ENCODE measurements around the gene ARHGAP8. TPM values are rescaled to one million over a fixed set of nuclear protein-coding genes. Genes with fewer than 3 reads are reported as not detected.

Gene ARHGAP8
- total and polyA plus RNA-seq, 2 of the 13 experiments (the other 11 are each of a cell fraction or from before 2014, with no cell fraction given) = 0.07 TPM; not detected in 1

DNA sequence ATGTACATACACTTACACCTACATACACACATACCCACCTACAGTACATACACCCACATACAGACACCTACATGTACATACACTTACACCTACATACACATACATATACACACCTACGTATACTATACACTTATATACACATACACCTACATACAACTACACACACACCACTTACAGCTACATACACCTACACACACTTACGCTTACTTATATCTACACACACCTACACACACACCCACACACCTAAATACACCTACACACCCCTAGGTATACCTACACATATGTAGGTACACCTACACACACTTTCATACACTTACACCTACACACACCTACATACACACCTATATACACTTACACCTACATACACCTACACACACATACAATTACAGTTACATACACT is 61.0 kb downstream of the ARHGAP8 start (continued):
- TF ChIP-seq MEF2D (CRISPR knock-in tag; IDR thresholded peaks at IDR 0.05) = no peak
- no peak for TF ChIP-seq MLLT10 (CRISPR knock-in tag; IDR thresholded peaks at IDR 0.05)
- TF ChIP-seq ZNF850 (CRISPR knock-in tag; conservative IDR thresholded peaks at IDR 0.05) = no peak
- no peak for TF ChIP-seq CBX1 (IDR thresholded peaks at IDR 0.05; ENCODE audit: low read depth)
- TF ChIP-seq ZNF17 (CRISPR knock-in tag; IDR thresholded peaks at IDR 0.05) = no peak

DNA sequence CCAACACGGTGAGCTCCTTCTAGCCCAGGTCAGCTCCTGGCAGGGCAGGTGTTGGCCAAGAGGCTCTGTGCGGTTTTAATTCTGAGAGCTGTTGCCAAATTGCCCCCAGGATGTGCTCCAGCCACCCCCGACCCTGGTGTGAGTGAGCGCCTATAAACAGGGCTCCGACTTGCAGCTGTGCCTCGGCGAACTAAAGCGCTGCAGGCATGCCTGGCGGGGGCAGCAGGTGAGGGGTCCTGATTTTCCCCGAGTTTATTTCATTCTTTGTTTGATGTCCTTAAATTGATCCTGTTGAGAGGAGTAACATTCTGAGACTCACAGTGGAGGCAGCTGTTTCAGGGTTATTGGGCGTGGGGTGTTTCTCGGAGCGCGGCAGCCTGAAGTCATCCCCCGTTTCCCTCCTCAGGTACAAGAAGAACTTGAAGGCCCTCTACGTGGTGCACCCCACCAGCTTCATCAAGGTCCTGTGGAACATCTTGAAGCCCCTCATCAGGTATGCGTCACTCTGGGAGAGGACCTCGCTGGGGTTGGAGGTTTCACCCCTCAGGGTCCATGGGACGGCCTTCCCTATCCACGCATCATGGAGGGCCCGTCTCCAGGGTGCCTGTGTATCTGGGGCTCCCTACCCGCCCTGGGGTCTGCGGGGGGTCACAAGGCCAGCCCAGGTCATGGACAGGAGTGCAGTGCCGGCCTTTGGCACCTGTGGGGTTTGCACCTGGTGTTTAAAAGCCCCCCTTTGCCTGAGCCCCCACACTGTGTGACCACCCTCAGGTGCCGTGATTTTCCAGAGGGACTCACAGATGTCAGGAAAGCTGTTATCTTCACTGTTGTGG is 62.1 kb downstream of the ARHGAP8 start:
- in situ Hi-C loops (cut with HindIII; ENCODE audit: extremely low pct_ligation_motif_present, low pct_unique_long_range_greater_than_20kb) = no loop called here
- Histone ChIP-seq H3K9me3 (ENCODE audit: low read length) (no peaks in the 10 kb centered on the region), H3K4me1 (ENCODE audit: insufficient read depth, low read length) (no peaks in the 10 kb centered on the region), H3K27ac (ENCODE audit: extremely low read length, insufficient read depth, low read length) (no peak overlapping the region), H3K4me3 (replicated peaks in 1 of 3; ENCODE audit: insufficient read depth in 1 of 3, low read depth in 2 of 3, low read length in 3 of 3) (no peak overlapping the region), H3K36me3 (replicated peaks in 1 of 2; ENCODE audit: control insufficient read depth in 1 of 2, insufficient read depth in 2 of 2, low read length in 2 of 2) (no peaks in the 10 kb centered on the region), H4K20me1 (ENCODE audit: insufficient read depth, low read length) (no peaks in the 10 kb centered on the region), H3K4me2 (ENCODE audit: low read depth, low read length) (no peak overlapping the region), H3K27me3 (ENCODE audit: control insufficient read depth in 1 of 2, insufficient read depth in 2 of 2, low read length in 2 of 2) (peaks cover 0 to 23% of the 10 kb centered on the region in 2 experiments), H3K79me2 (ENCODE audit: insufficient read depth, low read length) (no peaks in the 10 kb centered on the region), H2AFZ (ENCODE audit: low read length) (no peak overlapping the region), H3K9ac (ENCODE audit: insufficient read depth, low read depth, low read length) (no peak overlapping the region)
- CTCF ChIA-PET (ENCODE audit: low intra/inter-chr PET ratio, low total read pairs) = no interaction called here
- DNase-seq (ENCODE audit: low spot score) (no peak), FAIRE-seq (no peak), ATAC-seq (no peak)
- no peak for TF ChIP-seq NFIB (CRISPR knock-in tag; IDR thresholded peaks at IDR 0.05; ENCODE audit: borderline replicate concordance)
- TF ChIP-seq MXI1 (IDR thresholded peaks at IDR 0.05; ENCODE audit: borderline replicate concordance, low read depth, low read length) = no peak
- no peak for TF ChIP-seq IRX3 (CRISPR knock-in tag; IDR thresholded peaks at IDR 0.05; ENCODE audit: borderline replicate concordance, low read depth)
- TF ChIP-seq ELF1 (CRISPR knock-in tag; IDR thresholded peaks at IDR 0.05) = no peak
- no peak for TF ChIP-seq ZNF335 (CRISPR knock-in tag; IDR thresholded peaks at IDR 0.05)
- no peak for TF ChIP-seq POGZ (CRISPR knock-in tag; IDR thresholded peaks at IDR 0.05)
- TF ChIP-seq ZNF569 (CRISPR knock-in tag; IDR thresholded peaks at IDR 0.05; ENCODE audit: borderline replicate concordance) = no peak
- TF ChIP-seq, protein P1, sequence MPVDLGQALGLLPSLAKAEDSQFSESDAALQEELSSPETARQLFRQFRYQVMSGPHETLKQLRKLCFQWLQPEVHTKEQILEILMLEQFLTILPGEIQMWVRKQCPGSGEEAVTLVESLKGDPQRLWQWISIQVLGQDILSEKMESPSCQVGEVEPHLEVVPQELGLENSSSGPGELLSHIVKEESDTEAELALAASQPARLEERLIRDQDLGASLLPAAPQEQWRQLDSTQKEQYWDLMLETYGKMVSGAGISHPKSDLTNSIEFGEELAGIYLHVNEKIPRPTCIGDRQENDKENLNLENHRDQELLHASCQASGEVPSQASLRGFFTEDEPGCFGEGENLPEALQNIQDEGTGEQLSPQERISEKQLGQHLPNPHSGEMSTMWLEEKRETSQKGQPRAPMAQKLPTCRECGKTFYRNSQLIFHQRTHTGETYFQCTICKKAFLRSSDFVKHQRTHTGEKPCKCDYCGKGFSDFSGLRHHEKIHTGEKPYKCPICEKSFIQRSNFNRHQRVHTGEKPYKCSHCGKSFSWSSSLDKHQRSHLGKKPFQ (CRISPR knock-in tag; IDR thresholded peaks at IDR 0.05; ENCODE audit: insufficient replicate concordance) = no peak
- TF ChIP-seq, protein P2, sequence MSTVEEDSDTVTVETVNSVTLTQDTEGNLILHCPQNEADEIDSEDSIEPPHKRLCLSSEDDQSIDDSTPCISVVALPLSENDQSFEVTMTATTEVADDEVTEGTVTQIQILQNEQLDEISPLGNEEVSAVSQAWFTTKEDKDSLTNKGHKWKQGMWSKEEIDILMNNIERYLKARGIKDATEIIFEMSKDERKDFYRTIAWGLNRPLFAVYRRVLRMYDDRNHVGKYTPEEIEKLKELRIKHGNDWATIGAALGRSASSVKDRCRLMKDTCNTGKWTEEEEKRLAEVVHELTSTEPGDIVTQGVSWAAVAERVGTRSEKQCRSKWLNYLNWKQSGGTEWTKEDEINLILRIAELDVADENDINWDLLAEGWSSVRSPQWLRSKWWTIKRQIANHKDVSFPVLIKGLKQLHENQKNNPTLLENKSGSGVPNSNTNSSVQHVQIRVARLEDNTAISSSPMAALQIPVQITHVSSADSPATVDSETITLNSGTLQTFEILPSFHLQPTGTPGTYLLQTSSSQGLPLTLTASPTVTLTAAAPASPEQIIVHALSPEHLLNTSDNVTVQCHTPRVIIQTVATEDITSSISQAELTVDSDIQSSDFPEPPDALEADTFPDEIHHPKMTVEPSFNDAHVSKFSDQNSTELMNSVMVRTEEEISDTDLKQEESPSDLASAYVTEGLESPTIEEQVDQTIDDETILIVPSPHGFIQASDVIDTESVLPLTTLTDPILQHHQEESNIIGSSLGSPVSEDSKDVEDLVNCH (CRISPR knock-in tag; IDR thresholded peaks at IDR 0.05) = no peak
- no peak for TF ChIP-seq BHLHE40 (IDR thresholded peaks at IDR 0.05; ENCODE audit: low read length)
- TF ChIP-seq PHF20 (CRISPR knock-in tag; IDR thresholded peaks at IDR 0.05) = no peak
- TF ChIP-seq NRL (CRISPR knock-in tag; IDR thresholded peaks at IDR 0.05; ENCODE audit: borderline replicate concordance) = no peak
- no peak for TF ChIP-seq DPF2 (CRISPR knock-in tag; IDR thresholded peaks at IDR 0.05; ENCODE audit: borderline replicate concordance, low read depth)
- BruUV-seq (replicated peaks) = no TSS peak
- POLR2A ChIA-PET = no interaction called here
- 75% methylated on average over 17 of the region's 25 CpGs for WGBS (ENCODE audit: low lambda C conversion rate)
- intact Hi-C loops (cut with micrococcal nuclease; ENCODE audit: unreplicated experiment) = no loop called here
